NK-92 (cell line): ENCODE measurements around the gene IGFALS.

ENCODE experiments used
- DNase-seq: peaks from one replicate; lab custom pipeline; 2025; ENCODE audit not compliant: unreplicated experiment; lab: John Stamatoyannopoulos, UW

Gene IGFALS

DNA sequence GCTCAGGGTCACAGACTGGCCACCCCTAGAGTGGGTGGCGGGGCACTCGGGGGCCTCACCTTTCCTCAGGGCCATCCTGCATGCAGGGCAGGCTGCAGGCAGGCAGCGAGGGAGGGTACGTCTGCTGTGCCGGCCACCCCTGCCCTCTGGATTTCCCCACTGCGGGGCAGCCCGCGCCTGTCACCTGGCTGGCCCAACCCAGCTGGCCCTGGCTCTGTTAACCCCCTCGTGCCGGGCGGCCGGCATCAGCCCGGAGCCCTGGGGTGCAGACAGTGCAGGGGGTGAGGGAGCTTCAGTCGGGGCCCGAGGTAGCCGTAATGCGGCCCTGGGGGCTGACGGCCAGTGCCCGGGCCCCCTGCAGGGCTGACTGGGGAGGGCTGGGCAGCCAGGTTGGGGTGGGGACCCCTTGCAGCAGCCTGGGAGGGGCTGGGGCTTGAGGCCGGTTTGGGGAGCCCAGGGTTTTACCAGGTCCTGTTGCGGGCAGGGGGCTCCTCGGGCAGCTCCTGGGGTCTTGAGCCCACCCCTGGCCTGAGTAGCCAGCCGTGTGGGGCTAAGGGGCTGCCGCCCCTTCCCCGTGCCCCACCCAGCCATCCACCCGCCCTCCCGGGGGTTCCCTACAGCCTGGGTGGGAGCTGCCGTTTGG is at the start of gene IGFALS:
TSS of gene IGFALS (minus strand) at position 128 of the 643 bp plus-strand sequence. CDS start at position 75, 53 bp downstream.
- DNase-seq: no peak

GRCh38 chr16:1839554-1839953 is 46.0 kb upstream of the IGFALS start:
- DNase-seq: no peak

DNA sequence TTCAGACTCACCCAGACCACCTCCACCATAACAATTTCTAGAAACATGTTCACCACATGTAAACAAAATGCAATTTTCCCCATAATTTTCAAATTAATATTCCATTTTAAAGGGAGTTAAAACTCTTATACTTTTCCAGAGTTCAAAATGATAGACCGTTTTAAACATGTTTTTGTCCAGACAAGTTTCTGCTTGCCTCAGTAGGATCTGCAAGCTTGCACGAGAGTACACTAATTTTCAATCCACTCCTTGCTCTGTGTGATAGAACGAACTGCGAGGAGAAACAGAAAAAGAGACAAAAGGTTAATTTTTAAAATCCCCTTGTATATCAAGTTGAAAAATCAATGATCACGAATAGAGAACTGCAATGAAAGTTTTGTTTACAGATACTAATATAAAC is 40.6 kb upstream of the IGFALS start:
- no peak for DNase-seq

DNA sequence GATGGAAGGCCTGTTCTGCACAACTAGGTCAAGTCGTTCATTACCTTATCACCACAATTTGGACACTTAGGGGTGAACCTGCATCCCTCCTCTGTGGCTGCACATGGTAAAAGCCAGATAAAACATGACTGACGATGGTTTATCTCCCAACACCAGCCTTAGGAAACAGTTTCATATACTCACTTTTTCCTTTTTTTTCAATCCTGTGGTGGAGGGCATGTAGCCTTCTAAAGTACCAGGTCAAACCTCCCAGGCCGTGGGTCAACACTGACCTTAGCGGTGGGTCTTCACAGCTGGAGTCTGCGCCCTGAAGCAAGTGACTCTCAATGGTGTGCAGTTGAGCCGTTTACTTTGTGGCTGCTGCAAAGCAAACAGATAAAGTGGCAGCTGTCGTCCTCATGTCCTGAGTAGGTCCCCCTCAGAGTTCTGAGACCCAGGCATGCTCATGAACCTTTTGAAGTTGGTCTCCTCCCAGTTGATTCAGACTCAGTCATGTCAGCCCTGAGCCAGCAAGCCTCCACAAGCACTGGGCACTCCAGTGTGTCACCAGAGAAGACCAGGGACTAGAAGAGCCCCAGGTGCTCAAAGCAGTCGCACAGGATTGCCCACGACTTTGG is 39.4 kb upstream of the IGFALS start:
- no peak for DNase-seq

- DNase-seq: no peak
Measured at GRCh38 chr16:1831186-1832075, 37.9 kb upstream of the IGFALS start.

DNA sequence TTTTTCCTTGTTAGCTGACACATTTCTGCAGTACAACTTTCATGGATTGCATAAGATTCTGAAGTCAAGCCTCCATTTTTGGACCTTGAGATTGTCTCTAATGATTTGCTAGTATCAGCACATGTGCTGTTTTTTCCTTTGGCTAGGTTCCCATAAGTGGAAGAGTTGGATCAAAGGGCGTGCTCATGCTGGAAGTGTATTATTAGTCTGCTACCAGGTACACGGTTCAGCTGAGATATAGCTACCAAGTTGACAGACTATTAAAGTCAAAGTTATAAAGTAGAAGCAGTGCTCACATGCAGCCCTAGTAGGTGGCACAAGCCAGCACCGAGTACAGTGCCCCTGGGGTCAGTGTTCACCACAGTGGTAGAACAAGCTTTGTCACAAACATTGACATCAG is 36.7 kb upstream of the IGFALS start:
- no peak for DNase-seq

DNA sequence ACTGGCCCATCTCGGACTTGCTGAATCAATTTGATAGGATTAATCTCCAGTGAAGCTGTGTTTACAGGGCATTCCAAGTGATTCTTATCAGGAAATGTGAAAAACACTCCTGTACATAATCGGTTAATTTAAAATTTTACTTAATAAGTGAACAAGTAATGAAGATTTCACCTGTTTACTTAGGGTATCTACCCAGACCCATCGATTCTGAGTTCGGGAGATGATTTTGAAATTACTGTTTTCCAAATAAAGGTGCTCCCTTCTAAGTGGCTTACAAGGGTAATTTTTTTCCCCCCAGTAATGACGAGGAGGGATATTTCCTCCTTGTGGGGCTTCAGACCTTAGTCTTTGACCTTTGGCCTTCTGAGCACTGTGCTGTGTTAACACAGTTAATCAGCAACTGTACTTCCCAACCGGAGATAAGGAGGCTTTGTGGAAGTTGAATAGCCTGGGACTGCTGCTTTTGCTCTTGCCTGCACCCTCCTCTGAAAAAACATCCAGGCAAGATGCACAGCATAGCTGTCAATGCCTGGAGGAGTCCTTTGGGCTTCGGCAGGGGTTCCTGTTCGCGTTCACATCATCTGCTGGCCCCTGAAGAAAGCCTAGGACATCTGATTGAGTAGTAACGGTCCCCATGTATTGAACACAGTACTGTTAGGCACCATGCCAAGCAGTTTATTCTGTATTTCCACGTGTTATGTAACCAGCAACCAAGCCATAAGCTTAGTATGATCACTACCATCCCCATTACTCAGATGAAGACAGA is 35.3 kb upstream of the IGFALS start:
- no peak for DNase-seq

DNA sequence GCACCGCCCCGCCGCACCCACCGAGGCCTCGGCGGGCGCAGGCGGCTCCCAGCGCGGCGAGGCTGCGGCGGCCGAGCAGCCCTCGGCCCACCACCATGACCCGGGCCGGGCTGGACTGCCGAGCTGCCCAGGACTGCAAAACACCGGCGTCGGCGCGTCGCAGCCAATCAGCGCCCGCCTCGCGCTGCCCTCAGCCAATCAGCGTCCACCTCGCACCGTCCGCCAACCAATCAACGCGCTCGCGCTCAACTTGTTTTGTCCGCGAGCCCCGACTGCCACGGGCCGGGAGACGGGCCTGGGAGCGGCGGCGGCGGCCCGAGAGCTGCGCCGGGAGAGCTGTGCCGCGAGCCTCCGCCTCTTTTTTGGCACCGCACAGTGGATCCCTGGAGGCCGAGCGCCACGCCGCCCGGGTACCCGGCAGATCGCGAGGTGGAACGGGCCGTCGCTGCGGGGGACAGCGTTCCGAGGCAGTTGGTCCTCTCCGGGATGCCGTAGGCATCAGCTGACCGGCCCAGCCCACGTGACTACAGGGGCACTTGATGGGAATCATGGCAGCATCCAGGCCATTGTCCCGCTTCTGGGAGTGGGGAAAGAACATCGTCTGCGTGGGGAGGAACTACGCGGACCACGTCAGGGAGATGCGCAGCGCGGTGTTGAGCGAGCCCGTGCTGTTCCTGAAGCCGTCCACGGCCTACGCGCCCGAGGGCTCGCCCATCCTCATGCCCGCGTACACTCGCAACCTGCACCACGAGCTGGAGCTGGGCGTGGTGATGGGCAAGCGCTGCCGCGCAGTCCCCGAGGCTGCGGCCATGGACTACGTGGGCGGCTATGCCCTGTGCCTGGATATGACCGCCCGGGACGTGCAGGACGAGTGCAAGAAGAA is 33.4 kb upstream of the IGFALS start, which contains the start of the genes FAHD1 and HAGH:
TSS of gene FAHD1 (plus strand) at position 516 of the 883 bp plus-strand sequence. CDS start at position 549, 33 bp downstream.
TSS of gene HAGH (minus strand) at position 135 of the 883 bp plus-strand sequence. CDS start at position 97, 38 bp downstream.
- DNase-seq: peak; percentile 36

GRCh38 chr16:1825864-1826690 is 32.6 kb upstream of the IGFALS start:
- no peak for DNase-seq

DNA sequence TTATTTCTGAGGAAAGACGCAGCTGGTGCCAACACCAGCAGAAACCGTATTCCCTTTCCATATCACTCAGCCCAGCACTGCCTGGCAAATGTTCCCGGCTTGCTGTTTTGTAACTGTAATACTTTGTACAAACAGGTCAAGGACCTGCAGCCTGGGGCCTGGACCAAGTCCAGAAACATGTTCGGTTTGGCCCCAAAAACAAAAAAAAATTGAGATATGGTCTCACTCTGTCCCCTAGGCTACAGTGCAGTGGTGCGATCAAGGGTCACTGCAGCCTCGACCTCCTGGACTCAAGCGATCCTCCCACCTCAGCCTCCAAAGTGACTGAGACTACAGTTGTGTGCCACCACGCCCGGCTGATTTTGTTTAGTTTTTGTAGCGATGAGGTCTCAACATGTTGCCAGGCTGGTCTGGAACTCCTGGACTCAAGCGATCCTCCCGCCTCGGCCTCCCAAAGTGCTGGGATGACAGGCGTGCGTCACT is 31.9 kb upstream of the IGFALS start:
- no peak for DNase-seq

GRCh38 chr16:1823821-1824220 is 30.3 kb upstream of the IGFALS start:
- DNase-seq: no peak

DNA sequence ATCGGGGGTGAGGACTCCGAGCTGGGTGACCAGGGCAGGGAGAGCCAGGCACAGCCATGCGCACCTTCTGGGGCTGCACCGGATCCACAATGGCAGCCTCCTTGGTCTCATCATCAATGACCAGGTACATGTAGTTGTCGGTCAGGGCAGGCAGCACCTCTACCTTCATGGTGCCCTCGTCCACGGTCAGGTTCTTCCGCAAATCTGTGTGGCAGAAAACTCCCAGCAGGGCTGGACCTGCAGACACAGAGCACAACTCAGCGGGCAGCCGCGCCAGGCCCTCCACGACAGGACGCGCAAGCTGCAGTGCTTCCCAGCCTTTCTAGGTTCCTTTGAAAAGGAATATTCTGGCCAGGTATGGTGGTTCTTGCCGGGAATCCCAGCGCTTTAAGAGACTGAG is 29.3 kb upstream of the IGFALS start:
- DNase-seq: no peak

DNA sequence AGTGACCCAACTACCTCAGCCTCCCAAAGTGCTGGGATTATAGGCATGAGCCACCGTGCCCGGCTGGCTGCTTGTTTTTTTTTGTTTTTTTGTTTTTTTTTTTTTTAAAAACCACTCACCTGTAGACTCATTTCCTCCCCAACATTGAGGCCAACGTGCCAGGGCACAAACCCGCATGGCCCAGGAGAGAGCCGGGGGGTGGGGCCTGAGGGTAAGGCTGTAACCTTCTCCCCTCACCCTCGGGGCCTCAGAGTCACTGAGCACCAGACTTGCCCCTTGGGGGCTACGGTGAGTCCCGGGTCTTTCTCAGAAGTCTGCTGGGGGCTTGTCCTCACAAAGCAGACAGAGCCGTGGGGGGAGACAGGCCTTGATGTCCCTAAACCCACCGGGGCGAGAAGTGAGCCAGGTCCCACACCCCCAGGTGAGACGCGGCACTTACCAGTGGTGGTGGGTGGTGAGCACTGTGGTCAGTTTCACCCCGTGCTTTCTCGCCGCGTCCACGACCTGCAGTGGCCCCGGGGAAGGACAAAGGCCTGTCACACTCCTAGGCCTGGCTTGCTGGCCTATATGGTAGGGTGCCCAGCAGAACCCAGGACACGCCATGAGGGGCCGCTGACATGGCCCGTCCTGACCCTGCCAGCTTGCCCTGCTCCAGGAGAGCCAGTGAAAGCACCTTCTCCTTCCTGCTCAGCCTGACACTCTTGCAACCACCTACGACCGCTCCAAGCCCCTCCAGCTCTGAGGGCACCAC is 28.5 kb upstream of the IGFALS start:
- DNase-seq: no peak

GRCh38 chr16:1820946-1821290 is 27.4 kb upstream of the IGFALS start:
- DNase-seq: no peak

DNA sequence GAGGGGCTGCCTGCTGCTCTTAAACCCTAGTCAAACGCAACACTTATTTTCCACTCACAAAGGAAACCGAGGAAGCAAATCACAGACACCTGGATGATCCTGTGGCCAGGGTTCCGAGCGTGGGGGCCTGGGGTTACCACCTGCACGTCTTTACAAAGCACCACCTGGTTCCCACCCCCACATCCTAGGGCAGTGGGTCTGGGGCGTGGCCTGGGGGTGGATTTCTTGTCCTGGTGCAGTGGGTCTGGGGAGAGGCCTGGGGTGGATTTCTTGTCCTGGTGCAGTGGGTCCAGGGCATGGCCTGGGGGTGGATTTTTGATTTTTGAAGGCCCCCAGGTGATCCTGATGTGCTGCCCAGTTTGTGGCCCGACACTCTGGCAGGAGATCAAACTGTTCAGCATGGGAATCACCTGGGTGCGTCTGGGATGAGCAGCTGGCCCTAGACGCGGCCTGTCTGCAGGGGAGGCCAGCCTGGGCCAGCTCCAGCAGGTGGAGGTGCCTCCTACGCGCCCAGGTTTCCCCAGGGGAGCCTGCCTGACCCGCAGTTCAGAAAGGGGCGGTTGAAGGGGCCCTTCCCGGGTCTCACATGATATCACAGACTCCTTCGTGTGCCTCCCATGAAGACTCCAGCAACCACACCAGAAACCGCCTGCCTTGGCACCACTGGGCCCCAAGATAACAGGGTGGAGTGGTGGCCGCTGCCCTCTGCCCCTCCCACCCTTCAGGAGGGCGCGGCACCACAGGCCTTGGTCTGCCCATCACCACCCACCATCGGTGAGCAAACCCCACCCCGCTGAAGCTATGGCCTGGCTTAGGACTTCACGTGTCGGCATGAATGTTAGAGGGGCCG is 26.8 kb upstream of the IGFALS start:
- no peak for DNase-seq

- DNase-seq: no peak
Measured at GRCh38 chr16:1819611-1820010, 26.1 kb upstream of the IGFALS start.

DNA sequence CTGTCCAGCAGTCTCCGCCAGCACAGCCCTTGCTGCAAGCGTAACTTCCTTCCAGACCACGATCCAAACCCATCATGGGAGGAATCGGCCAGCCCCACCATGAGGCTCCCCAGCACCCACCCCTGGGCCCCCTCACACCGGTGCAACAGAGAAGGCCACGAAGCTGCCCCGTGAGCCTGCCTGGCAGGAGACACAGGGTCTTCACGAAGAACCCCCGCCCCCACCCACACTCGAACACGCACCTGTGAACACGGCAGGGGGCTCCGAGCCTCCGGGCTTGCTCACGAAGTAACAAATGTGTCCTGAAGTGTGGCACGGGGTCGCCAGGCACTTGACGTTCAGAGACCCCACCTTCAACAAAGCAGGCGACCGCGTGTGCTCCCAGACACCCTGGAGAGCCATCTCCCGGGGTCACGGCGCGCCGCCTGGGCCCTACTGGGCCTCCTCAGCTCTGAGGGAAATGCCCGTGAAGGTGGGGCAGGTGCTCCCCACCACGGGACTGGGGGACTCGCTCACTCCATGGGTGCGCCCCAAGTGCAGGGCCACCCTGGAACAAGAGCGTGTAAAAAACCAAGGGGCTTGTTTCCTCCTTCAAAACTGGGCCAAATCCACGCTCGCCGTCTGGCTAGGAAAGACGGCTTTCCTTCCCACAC is 25.5 kb upstream of the IGFALS start:
- no peak for DNase-seq
